BJ (cell line): Measurements from ENCODE around the gene RCOR1. TPM values are rescaled to one million over a fixed set of nuclear protein-coding genes. Genes with fewer than 3 reads are reported as not detected.

Experiments used
- CTCF ChIA-PET: fragments of 350-600 bp; formaldehyde crosslinking; extraction: SDS; loops from one replicate; lab custom pipeline; 2021; ENCODE audit warnings: antibody characterized with exemption, inconsistent platforms; lab: Yijun Ruan, JAX
- POLR2A ChIA-PET: fragments of 300-600 bp; sonication (Branson Sonifier 250); formaldehyde crosslinking; extraction: SDS; loops from one replicate; lab custom pipeline; 2021; ENCODE audit warnings: antibody characterized with exemption; lab: Charles Lee
- DNase-seq: peaks from one replicate; pipeline ENCODE4 v3.0.0-alpha.2; 2011; ENCODE audit warnings: low read depth
- H3K27me3 ChIP-seq: 2 replicates; pipeline ENCODE4 v1.6.0; 2011; ENCODE audit warnings: low read length; ENCODE audit not compliant: control insufficient read depth, insufficient read depth
- H3K36me3 ChIP-seq: 2 replicates; pipeline ENCODE4 v1.5.1; 2011; ENCODE audit warnings: low read length; ENCODE audit not compliant: control insufficient read depth, insufficient read depth
- H3K4me3 ChIP-seq: 2 replicates; pipeline ENCODE4 v1.5.1; 2011; ENCODE audit warnings: low read depth, mild to moderate bottlenecking, control low read depth, low read length
- CTCF ChIP-seq: IDR thresholded peaks from 2 replicates; pipeline ENCODE4 v1.5.1; 2011; ENCODE audit warnings: low read depth, mild to moderate bottlenecking, control low read depth, inconsistent platforms, low read length, moderate library complexity; ENCODE audit not compliant: insufficient read depth
- polyA plus RNA-seq: library from polyadenylated mRNA; depleted of rRNA; stranded (reverse); fragments of >200 nt; gene quantifications from 2 replicates; pipeline ENCODE4 v1.2.3, GENCODE V29; 2011

RCOR1 gene
- polyA plus RNA-seq, 1 experiment = 7.9 TPM

DNA sequence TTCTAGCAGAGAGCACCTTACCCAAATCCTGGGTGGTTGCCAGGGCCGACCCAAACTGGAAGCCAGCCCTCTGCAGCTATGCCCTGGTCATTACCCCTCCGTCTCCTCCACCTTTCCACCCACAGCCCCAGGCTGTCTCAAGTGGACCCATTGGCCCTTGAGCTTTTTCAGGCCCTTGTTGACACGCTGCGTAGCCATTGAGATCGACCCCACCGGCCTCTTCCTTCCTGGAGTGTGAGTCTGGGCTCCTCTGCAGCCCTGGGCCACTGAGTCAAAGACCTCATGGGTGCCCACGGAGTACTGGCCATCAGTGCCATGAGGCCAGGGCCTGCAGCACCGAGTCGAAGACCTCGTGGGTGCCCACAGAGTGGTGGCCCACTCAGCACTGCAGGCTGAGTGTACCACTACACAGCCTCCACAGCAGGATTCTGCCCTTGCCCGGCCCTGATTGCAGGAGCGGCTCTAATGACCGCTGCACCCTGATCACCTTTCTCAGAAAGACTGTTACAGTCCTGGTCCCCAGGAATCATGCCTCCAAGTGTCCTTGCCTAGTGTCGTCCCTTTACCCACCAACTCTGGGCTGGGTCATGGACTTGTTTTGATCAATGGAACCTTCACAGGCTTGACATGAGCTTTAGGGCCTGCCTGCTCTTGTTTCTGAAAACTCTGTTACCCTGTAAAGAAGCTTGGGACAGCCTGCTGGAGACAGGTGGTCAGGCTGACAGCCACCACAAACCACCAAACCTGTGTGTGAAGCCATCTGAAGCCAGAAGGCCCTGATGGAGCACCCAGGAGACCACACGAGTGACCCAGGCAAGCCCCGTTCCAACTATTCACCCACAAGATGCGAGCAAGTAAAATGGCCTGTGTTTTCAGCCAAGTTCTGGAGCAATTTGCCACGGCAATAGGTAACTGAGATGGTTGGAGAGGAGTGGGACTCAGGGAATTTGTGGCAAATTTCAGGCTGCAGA lies 145.2 kb downstream of the RCOR1 start:
- no peak for DNase-seq
- no peak for TF ChIP-seq CTCF
- H3K4me3 ChIP-seq = no peak overlapping the region
- peaks cover 5% of the 10 kb centered on the region for H3K36me3 ChIP-seq
- no peaks in the 10 kb centered on the region for H3K27me3 ChIP-seq
- ChIA-PET CTCF (interaction anchor here (0.6 to 1.7 kb wide), 2 partner anchors 9 to 108 kb away, joined by 3 read pairs; no protein-coding TSS in a partner anchor), POLR2A (no interaction called here)

GRCh38 chr14:102738373-102739189 lies 146.1 kb downstream of the RCOR1 start:
- Histone ChIP-seq H3K4me3 (no peak overlapping the region), H3K27me3 (no peaks in the 10 kb centered on the region), H3K36me3 (peaks cover 5% of the 10 kb centered on the region)
- DNase-seq = no peak
- POLR2A ChIA-PET = no interaction called here
- no peak for TF ChIP-seq CTCF
- CTCF ChIA-PET = interaction anchor here (1.7 kb wide), 1 partner anchor 10 kb away, joined by 3 read pairs; no protein-coding TSS in a partner anchor

DNA sequence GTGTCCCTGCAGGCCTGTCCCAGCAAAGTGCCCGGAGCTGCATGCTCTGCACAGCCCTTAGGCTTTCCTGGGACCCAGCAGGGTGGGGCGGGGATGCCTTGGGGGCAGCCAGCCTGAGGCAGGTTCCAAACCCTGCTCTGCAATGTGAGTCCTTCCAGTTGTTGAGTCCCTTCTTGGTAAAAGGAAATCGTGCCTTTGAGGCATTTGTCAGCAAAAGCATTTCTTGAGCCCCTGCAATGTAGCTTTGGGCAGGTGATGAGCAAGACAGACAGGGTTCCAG lies 146.7 kb downstream of the RCOR1 start:
- TF ChIP-seq CTCF = no peak
- POLR2A ChIA-PET = no interaction called here

GRCh38 chr14:102746634-102747438 lies 154.4 kb downstream of the RCOR1 start:
- no peak for DNase-seq
- Histone ChIP-seq H3K27me3 (no peaks in the 10 kb centered on the region), H3K36me3 (peaks cover 3% of the 10 kb centered on the region; the same call in 1 of the 2 replicates), H3K4me3 (no peak overlapping the region)
- no peak for TF ChIP-seq CTCF
- ChIA-PET POLR2A (no interaction called here), CTCF (interaction anchor here (0.7 kb wide), 1 partner anchor 171 kb away, joined by 4 read pairs; no protein-coding TSS in a partner anchor)

More for the DNA sequence above, 146.7 kb downstream of the RCOR1 start:
- Histone ChIP-seq H3K36me3 (peaks cover 5% of the 10 kb centered on the region), H3K4me3 (no peak overlapping the region), H3K27me3 (no peaks in the 10 kb centered on the region)
- CTCF ChIA-PET = no interaction called here
- no peak for DNase-seq
